Activated naive CD4-positive, alpha-beta T cell treated with anti-CD3 and anti-CD28 coated beads, Interleukin-2, amount 50 U/mL, for 24 hours (primary cell): ENCODE data around the gene SLX4IP.
A peak's percentile ranks its signal among the peaks of the same experiment; 100 is the strongest.
"Not testable (repeated sequence)": the region's sequence is repeated elsewhere in the genome, so short reads cannot be mapped to it uniquely, and the experiment has no call there.

Experiments used
- H3K27ac Mint-ChIP-seq: one replicate; pipeline ENCODE4 v1.8.0; 2021; ENCODE audit warnings: mild to moderate bottlenecking, mixed read lengths
- H3K27me3 Mint-ChIP-seq: one replicate; pipeline ENCODE4 v1.8.0; 2021; ENCODE audit warnings: mixed read lengths
- H3K36me3 Mint-ChIP-seq: one replicate; pipeline ENCODE4 v1.8.0; 2021; ENCODE audit warnings: mixed read lengths
- H3K4me1 Mint-ChIP-seq: one replicate; pipeline ENCODE4 v1.8.0; 2021; ENCODE audit warnings: mixed read lengths
- H3K4me3 Mint-ChIP-seq: one replicate; pipeline ENCODE4 v1.8.0; 2021; ENCODE audit warnings: mild to moderate bottlenecking, mixed read lengths
- H3K9me3 Mint-ChIP-seq: one replicate; pipeline ENCODE4 v1.8.0; 2021; ENCODE audit warnings: mixed read lengths

Gene SLX4IP

DNA sequence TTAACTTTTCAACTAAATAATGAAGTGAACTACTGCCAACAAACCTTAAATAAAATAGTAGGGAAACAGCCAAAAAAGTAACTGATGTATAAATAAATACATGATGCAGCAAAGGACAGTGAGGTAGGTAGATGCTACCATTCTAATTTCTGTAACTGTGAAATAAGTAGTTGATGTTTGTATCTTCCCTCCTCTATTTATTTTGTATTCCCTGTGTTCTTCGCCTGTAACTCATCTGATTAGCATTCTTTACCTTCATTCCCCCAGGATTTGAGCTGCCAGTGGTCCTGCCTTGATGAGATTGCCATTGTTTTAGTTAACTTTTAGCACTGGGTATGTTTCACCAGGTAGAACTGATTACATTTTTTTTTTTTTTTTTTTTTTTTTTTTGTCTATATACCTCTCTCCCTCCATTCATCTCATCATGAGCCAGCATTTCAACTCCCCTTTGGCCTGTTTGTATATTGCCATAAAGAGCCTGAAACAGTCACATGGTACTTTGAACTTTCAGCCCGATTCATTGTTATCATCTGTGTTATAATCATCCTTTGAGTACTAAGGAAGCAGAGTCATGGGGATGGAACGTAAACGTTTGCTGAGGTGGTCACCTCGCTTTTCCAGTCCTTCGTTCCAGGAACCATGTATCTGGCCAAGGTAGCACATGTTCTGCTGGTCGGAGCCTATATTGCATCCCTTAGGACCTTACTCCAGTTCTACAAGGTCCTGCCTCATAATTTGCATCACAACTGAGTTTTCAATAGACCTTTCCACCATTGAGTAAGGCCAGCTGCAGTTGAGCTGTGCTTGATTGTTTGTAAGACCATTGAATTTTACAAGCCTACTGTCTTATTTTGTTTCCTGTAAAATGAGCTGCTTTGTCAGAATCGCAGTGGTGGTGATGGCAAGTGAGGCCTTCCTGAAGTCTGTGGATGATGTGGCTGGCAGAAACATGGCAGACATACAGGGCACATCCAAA, 131.1 kb downstream of the SLX4IP start:
- Mint-ChIP-seq H3K27me3 (no peaks in the 10 kb centered on the region), H3K4me3 (no peak overlapping the region), H3K36me3 (peaks cover 36% of the 10 kb centered on the region), H3K9me3 (no peaks in the 10 kb centered on the region), H3K27ac (peak overlapping the region; percentile 56), H3K4me1 (peaks cover 14% of the 10 kb centered on the region)

DNA sequence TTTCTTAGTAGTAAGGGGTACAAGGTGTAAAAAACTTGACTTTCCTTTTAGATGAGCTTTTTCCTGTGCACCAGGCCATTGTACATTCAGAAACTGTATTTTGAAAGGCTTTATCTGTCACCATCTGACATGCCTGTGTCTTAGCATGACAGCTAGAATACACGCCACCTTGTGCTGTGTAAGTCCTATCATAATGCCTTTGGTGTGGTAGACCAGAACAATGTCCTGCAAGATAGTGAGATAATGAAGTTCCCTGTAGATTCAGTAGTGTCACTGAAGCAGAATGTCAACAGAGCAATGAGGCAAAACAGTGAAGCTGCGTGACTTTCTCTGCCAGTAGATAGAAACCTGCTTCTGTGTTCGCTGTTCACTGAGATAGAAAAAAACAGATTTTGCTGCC, 132.9 kb downstream of the SLX4IP start:
- H3K27me3 Mint-ChIP-seq = no peaks in the 10 kb centered on the region
- H3K36me3 Mint-ChIP-seq = peaks cover 29% of the 10 kb centered on the region
- H3K4me3 Mint-ChIP-seq = no peak overlapping the region
- H3K27ac Mint-ChIP-seq = no peak overlapping the region
- peaks cover 19% of the 10 kb centered on the region for H3K4me1 Mint-ChIP-seq
- no peaks in the 10 kb centered on the region for H3K9me3 Mint-ChIP-seq

DNA sequence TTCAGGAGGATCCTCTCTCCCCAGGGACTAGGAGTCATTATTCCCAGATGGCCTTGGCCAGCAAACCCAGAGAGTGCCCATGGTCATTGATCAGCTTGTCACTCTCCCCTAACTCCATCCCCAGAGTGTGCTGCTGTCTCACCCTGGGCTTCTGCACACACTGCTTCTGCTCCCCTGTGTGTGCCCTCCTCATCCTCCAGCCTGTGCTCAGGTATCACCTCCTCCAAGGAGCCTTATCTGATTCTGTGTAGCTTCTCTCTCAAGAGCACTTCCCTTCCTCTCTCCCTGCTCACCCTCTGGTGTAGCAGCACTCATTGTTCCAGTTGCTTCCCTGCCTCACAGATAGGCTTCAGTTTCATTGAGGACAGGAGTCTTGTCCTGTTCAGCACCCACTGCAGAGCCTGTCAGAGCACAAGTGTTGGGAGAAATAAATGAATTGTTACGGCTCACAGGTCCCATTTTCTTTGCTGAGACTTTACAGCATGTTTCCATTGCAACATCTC, 136.3 kb downstream of the SLX4IP start:
- H3K4me1 Mint-ChIP-seq = peaks cover 10% of the 10 kb centered on the region
- no peaks in the 10 kb centered on the region for H3K27me3 Mint-ChIP-seq
- no peak overlapping the region for H3K4me3 Mint-ChIP-seq
- no peak overlapping the region for H3K27ac Mint-ChIP-seq
- no peaks in the 10 kb centered on the region for H3K9me3 Mint-ChIP-seq
- peaks cover 27% of the 10 kb centered on the region for H3K36me3 Mint-ChIP-seq

DNA sequence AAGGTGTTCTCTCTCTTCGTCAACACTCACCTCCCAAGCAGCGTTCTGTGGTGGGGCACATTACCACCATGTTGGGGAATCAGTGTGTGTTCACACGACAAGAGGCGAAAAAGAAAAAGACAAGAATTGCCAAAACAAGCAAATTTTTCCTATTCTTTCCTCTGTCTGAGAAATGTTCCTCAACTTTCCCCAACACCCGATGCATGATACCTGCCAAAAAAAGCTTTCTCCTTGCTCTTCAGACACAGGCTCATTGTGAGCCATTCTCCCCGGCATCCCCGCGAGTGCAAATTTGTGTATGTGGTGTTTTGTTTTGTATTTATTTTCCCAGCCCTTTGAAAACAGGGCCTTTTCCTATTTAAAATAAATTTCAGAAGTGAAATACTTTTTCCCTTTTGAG, 137.7 kb downstream of the SLX4IP start:
- Mint-ChIP-seq H3K4me3 (no peak overlapping the region), H3K4me1 (peaks cover 10% of the 10 kb centered on the region), H3K27me3 (no peaks in the 10 kb centered on the region), H3K27ac (no peak overlapping the region), H3K36me3 (peaks cover 19% of the 10 kb centered on the region), H3K9me3 (no peaks in the 10 kb centered on the region)

DNA sequence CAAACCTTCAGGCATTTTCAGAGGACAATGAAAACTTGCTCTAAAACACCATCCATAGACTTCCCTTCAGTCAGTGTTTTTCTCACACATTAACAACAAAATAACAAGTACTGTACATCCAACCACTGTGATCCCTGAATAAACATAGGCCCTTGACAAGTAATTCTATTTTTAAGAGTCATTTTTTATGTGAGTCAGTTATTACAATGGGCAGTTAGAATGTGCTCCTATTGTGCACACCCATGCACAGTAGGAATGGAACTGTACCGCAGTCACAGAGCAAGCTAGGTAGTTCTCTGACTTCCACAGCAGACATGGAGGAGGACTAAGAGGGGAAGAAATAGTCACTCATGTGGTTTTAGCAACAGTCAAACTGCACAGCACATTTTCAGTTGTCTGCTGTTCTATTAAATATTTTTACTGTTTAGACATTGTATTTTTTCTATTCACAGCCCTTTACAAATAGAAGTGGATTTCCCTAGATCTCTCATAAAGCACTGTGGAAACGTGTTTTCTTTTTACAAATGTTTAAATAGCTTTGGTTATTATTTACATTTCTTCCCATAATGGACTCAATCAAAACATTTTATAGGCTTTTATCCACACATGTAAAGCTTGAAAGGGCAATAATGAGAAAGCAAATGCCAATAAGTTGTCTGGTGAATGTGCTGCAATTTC, 138.3 kb downstream of the SLX4IP start:
- no peak overlapping the region for H3K4me3 Mint-ChIP-seq
- no peaks in the 10 kb centered on the region for H3K9me3 Mint-ChIP-seq
- H3K4me1 Mint-ChIP-seq = peaks cover 10% of the 10 kb centered on the region
- no peak overlapping the region for H3K27ac Mint-ChIP-seq
- peaks cover 18% of the 10 kb centered on the region for H3K36me3 Mint-ChIP-seq
- H3K27me3 Mint-ChIP-seq = no peaks in the 10 kb centered on the region

DNA sequence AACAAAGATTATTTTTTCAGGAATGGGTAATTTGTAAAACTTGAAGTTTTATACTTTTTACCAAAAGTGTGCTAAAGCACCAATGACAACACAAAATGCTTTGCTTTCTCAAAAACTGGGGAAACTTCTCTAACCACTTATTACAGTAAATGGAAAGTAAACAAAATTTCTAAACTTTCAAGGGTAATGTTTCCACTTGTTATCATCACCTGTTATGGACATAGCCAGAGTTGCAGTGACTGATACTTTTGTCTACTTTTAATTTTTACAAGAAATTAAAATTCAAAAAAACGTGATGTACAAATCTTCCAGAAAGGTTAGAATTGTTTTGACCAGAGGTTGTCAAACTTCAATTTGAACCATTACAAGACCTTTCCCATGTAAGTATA, 138.8 kb downstream of the SLX4IP start:
- no peaks in the 10 kb centered on the region for H3K9me3 Mint-ChIP-seq
- H3K4me1 Mint-ChIP-seq = peaks cover 10% of the 10 kb centered on the region
- peaks cover 13% of the 10 kb centered on the region for H3K36me3 Mint-ChIP-seq
- no peak overlapping the region for H3K4me3 Mint-ChIP-seq
- no peaks in the 10 kb centered on the region for H3K27me3 Mint-ChIP-seq
- H3K27ac Mint-ChIP-seq = no peak overlapping the region

DNA sequence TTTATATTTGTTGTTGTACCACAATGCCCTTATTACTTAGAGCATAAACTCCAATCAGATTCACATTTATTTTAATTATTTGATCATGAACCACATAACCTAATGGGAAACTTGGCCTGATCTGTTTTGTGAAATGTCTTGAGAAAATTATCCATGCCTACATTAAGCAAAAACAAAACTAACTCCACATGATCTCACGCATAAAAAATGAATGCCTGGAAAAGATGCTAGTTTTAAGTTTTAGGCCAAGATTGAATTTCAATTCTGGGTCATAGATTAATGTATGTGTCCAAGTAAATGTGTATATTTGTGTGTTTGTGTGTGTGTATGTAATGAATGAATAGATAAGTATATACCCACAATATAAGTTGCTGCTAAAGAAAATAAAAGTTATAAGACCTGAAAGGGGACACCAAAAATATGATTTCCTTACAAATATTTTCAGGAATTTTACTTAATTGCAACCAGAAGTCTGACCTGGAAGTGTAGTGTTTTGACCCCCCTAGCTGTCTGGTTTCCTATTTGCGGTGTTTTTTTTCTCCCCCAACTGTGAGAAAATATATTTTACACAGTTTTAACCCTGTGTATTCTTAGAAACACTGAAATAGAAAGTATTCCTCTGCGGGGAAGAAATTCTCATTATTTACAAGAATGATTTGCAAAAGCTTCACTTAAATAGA, 141.4 kb downstream of the SLX4IP start:
- H3K4me1 Mint-ChIP-seq = peaks cover 10% of the 10 kb centered on the region
- H3K27ac Mint-ChIP-seq = no peak overlapping the region
- H3K9me3 Mint-ChIP-seq = no peaks in the 10 kb centered on the region
- no peak overlapping the region for H3K4me3 Mint-ChIP-seq
- no peaks in the 10 kb centered on the region for H3K27me3 Mint-ChIP-seq
- peaks cover 13% of the 10 kb centered on the region for H3K36me3 Mint-ChIP-seq

DNA sequence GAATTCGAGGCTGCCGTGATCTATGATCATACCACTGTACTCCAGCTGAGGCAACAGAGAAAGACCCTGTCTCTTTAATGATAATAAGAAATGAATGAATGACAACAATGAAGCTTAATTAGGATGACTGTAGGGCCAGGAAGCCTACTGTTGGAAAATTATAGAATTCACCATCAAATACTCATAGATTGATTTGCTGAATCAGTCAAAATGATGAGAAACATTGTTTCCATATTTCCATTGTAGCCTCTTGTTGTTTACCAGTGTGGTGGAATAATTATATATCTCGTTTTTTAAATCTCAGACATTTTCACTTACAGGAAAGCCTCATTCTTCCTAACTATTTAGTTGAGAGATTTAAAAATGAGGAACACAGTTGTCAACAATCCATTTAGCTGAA, 142.5 kb downstream of the SLX4IP start:
- H3K4me1 Mint-ChIP-seq = peaks cover 4% of the 10 kb centered on the region
- no peak overlapping the region for H3K4me3 Mint-ChIP-seq
- peaks cover 13% of the 10 kb centered on the region for H3K36me3 Mint-ChIP-seq
- no peaks in the 10 kb centered on the region for H3K27me3 Mint-ChIP-seq
- H3K27ac Mint-ChIP-seq = no peak overlapping the region
- no peaks in the 10 kb centered on the region for H3K9me3 Mint-ChIP-seq

DNA sequence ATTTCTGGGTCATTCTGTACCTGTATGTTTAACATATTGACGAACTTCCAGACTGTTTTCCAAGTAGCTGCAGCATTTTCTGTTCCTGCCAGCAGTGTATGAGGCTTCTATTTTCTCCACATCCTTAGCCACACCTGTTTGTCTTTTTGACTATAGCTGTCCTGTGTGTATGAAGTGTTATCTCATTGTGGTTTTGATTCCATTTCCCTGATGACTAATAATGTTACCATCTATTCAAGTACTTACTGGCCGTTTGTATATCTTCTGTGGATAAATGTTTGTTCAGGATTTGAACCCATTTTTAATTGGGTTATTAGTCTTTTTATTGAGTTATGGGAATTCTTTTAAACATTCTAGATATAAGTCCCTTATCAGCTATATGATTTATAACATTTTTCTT, 143.5 kb downstream of the SLX4IP start:
- peaks cover 4% of the 10 kb centered on the region for H3K4me1 Mint-ChIP-seq
- H3K27ac Mint-ChIP-seq = no peak overlapping the region
- peaks cover 8% of the 10 kb centered on the region for H3K36me3 Mint-ChIP-seq
- no peaks in the 10 kb centered on the region for H3K27me3 Mint-ChIP-seq
- no peak overlapping the region for H3K4me3 Mint-ChIP-seq
- H3K9me3 Mint-ChIP-seq = no peaks in the 10 kb centered on the region

DNA sequence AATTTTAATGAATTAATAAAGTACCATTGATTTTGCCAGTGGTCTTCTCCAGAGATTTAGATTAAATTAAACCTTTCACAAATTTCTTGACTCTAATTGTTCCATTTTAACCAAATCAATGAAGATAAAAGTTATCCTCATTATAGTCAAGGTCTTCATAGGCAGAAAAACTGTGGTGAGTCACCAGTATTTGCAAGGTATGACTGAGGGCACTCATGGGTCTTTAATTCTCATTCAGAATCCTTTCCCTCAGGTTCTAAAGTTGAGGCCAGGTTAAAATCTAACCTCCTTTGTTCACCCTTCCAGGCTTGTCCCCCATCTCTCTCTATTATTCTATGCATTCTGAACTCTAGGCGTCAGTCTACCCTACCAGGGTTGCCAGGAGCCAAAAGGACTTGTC, 144.8 kb downstream of the SLX4IP start:
- H3K4me3 Mint-ChIP-seq = no peak overlapping the region
- H3K36me3 Mint-ChIP-seq = peaks cover 5% of the 10 kb centered on the region
- peaks cover 4% of the 10 kb centered on the region for H3K4me1 Mint-ChIP-seq
- H3K27me3 Mint-ChIP-seq = no peaks in the 10 kb centered on the region
- no peak overlapping the region for H3K27ac Mint-ChIP-seq
- no peaks in the 10 kb centered on the region for H3K9me3 Mint-ChIP-seq

DNA sequence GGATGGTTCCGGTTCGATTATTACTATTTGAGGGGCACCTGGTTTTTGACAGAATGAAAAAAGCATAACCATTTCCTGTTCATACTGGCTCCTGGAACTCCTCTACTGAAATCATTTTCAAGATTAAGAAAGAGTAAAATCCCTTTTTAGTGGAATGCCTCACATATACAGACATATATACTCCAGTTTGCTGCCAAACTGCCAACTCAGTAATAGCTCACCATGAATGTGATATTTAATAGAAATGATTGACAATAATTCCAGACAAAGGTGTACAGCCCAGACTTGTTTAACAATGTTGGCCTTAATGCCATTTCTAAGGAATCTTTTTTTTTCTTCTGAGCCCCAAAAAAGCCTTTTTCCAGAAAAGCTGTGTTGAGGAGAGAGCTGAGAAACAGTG, 145.6 kb downstream of the SLX4IP start:
- no peak overlapping the region for H3K4me3 Mint-ChIP-seq
- no peaks in the 10 kb centered on the region for H3K27me3 Mint-ChIP-seq
- no peaks in the 10 kb centered on the region for H3K9me3 Mint-ChIP-seq
- no peak overlapping the region for H3K27ac Mint-ChIP-seq
- peaks cover 9% of the 10 kb centered on the region for H3K36me3 Mint-ChIP-seq
- H3K4me1 Mint-ChIP-seq = peaks cover 4% of the 10 kb centered on the region

DNA sequence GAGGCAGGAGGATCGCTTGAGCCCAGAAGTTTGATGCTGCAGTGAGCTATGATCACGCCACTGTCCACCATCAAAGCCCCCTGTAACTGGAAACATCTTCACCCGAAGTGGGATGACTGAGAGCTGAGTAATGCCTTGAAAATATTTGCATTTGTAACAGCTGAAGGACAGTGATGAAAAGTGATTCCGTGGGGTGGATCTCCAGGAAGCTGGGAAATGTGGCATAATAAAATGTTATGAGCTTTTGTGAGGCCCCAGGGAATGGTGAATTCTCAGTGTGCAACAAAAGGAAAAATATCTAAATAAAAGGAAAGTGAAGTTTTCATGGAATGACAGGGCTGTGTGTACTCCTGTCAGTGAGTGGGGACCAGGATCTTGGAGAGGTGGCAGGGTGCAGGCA, 146.7 kb downstream of the SLX4IP start:
- H3K4me3 Mint-ChIP-seq = no peak overlapping the region
- peaks cover 4% of the 10 kb centered on the region for H3K4me1 Mint-ChIP-seq
- H3K27ac Mint-ChIP-seq = no peak overlapping the region
- H3K27me3 Mint-ChIP-seq = no peaks in the 10 kb centered on the region
- peaks cover 14% of the 10 kb centered on the region for H3K36me3 Mint-ChIP-seq
- H3K9me3 Mint-ChIP-seq = no peaks in the 10 kb centered on the region

DNA sequence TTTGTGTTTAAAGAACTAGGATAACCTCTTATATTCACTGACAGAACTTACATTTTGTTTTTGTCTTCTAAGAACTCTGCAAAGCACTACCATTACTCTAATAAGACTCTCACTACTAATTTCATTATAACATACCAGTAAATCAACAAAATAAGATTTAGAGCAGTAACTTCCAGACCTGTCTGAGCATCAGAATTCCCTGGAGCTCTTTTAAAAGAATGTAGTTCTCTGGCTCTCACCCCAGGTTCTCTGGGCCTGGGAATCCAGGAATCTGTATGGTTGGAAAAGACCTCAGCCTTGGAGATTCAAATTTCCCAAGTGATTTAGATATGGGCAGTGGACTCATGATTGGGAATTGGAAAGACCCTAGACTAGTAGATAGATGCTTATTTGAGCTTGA, 149.3 kb downstream of the SLX4IP start:
- no peak overlapping the region for H3K27ac Mint-ChIP-seq
- no peaks in the 10 kb centered on the region for H3K9me3 Mint-ChIP-seq
- no peak overlapping the region for H3K4me3 Mint-ChIP-seq
- H3K36me3 Mint-ChIP-seq = peaks cover 14% of the 10 kb centered on the region
- no peaks in the 10 kb centered on the region for H3K27me3 Mint-ChIP-seq
- H3K4me1 Mint-ChIP-seq = peaks cover 4% of the 10 kb centered on the region

DNA sequence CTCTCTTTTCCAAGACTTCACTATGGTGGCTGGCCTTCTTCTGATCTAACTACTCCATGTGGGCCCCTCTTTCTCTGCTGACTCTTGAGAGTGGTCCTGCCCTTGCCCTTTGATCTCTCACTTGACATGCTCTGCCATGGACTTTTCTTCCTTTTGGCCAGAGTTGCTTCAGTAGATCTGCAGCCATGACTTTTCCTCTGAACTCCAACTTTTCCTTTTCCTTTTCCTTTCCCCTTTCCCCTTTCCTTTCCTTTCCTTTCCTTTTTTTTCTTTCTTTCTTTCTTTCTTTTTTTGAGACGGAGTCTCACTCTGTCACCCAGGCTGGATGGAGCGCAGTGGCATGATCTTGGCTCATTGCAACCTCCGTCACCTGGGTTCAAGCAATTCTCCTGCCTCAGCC, 150.2 kb downstream of the SLX4IP start:
- Mint-ChIP-seq H3K9me3 (no peaks in the 10 kb centered on the region), H3K4me3 (no peak overlapping the region), H3K4me1 (peaks cover 2% of the 10 kb centered on the region), H3K36me3 (peaks cover 14% of the 10 kb centered on the region), H3K27me3 (no peaks in the 10 kb centered on the region), H3K27ac (no peak overlapping the region)

DNA sequence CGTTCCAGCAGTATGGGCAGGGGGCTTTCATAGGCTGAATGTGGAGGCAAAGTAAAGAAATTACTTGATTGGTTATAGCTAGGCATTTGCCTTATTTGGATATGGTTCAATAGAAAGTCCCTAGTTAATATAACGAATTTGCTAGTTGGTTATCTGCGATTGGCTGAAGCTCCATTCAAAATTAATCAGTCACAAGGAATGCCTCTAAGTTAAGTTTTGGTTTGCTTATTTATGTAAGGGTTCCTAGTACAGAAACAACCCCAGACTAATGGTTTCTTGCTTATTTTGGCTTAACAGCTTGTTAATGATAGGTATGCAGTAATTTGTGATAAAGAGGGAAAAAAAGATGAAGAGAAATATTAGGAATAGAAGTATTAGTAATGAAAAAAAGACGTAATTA, 151.2 kb downstream of the SLX4IP start:
- Mint-ChIP-seq H3K4me3 (no peak overlapping the region), H3K27ac (no peak overlapping the region), H3K9me3 (no peaks in the 10 kb centered on the region), H3K27me3 (no peaks in the 10 kb centered on the region), H3K4me1 (peaks cover 4% of the 10 kb centered on the region), H3K36me3 (peaks cover 9% of the 10 kb centered on the region)

DNA sequence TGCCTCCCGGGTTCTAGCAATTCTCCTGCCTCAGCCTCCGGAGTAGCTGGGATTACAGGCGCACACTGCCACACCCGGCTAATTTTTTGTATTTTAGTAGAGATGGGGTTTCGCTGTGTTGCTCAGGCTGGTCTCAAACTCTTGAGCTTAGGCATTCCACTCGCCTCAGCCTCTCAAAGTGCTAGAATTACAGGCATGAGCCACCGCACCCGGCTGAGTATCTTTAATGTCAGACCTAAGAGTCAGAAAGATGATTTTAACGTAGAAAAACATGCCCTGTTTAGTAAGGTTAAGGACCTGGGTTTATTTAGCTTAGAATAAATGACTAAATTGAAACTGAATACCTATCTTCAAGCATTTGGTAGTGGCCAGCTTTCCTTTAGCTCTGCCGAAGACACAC, 155.3 kb downstream of the SLX4IP start:
- H3K4me1 Mint-ChIP-seq, H3K27ac Mint-ChIP-seq: not testable (repeated sequence)

More for the DNA sequence above, 155.3 kb downstream of the SLX4IP start:
- not testable (repeated sequence) for H3K27me3 Mint-ChIP-seq, H3K9me3 Mint-ChIP-seq, H3K4me3 Mint-ChIP-seq, H3K36me3 Mint-ChIP-seq
